Measurements from ENCODE around the gene APOE. TPM values are rescaled to one million over a fixed set of nuclear protein-coding genes. Genes with fewer than 3 reads are reported as not detected.

The APOE gene
- total RNA-seq, 2 donors from 2014 or later: 2,216 to 2,598 TPM

GRCh38 chr19:44903216-44903601, 2.4 kb upstream of the APOE start:
- Histone ChIP-seq H3K4me1 (ENCODE audit: control insufficient read depth, insufficient read depth, low read length) (peaks cover 6% of the 10 kb centered on the region), H3K27me3 (ENCODE audit: control insufficient read depth, insufficient read depth, low read length, poor library complexity, severe bottlenecking) (no peaks in the 10 kb centered on the region), H3K27ac (ENCODE audit: low read depth, low read length) (no peak overlapping the region), H3K9ac (ENCODE audit: extremely low read depth, low read length, poor library complexity, severe bottlenecking) (no peak overlapping the region), H3K4me3 (ENCODE audit: low read length) (no peak overlapping the region), H3K9me3 (ENCODE audit: control insufficient read depth, low read length) (no peaks in the 10 kb centered on the region), H3K36me3 (ENCODE audit: control insufficient read depth, insufficient read depth, low read length) (peaks cover 40% of the 10 kb centered on the region)
- Mint-ChIP-seq H3K9me3 (no peaks in the 10 kb centered on the region), H3K27me3 (ENCODE audit: insufficient read depth) (no peaks in the 10 kb centered on the region), H3K36me3 (ENCODE audit: low read depth) (peaks cover 56% of the 10 kb centered on the region), H3K27ac (peak overlapping the region; percentile 27), H3K4me3 (no peak overlapping the region), H3K4me1 (peaks cover 3% of the 10 kb centered on the region)
- 60 to 82% methylated on average over 1 to 12 of the region's 15 CpGs for WGBS, 2 experiments (ENCODE audit: insufficient coverage in 1 of 2, insufficient read length in 1 of 2)
- no peak for DNase-seq
- TF ChIP-seq CTCF (conservative IDR thresholded peaks at IDR 0.05): no peak

GRCh38 chr19:44903602-44904425, 1.8 kb upstream of the APOE start:
- 40 to 47% methylated on average over 15 to 24 of the region's 24 CpGs for WGBS, 2 experiments (ENCODE audit: insufficient coverage in 1 of 2, insufficient read length in 1 of 2)

GRCh38 chr19:44904426-44904994, 1.1 kb upstream of the APOE start:
- Mint-ChIP-seq H3K27me3 (ENCODE audit: insufficient read depth) (no peaks in the 10 kb centered on the region), H3K4me3 (peak overlapping the region; percentile 99), H3K4me1 (peaks cover 8% of the 10 kb centered on the region), H3K9me3 (no peaks in the 10 kb centered on the region), H3K36me3 (ENCODE audit: low read depth) (peaks cover 58% of the 10 kb centered on the region), H3K27ac (peak overlapping the region; percentile 74)
- TF ChIP-seq CTCF (conservative IDR thresholded peaks at IDR 0.05): peak; percentile 65
- Histone ChIP-seq H3K36me3 (ENCODE audit: control insufficient read depth, insufficient read depth, low read length) (peaks cover 42% of the 10 kb centered on the region), H3K9me3 (ENCODE audit: control insufficient read depth, low read length) (no peaks in the 10 kb centered on the region), H3K4me3 (ENCODE audit: low read length) (no peak overlapping the region), H3K27me3 (ENCODE audit: control insufficient read depth, insufficient read depth, low read length, poor library complexity, severe bottlenecking) (no peaks in the 10 kb centered on the region), H3K9ac (ENCODE audit: extremely low read depth, low read length, poor library complexity, severe bottlenecking) (no peak overlapping the region), H3K27ac (ENCODE audit: low read depth, low read length) (no peak overlapping the region), H3K4me1 (ENCODE audit: control insufficient read depth, insufficient read depth, low read length) (peaks cover 6% of the 10 kb centered on the region)
- DNase-seq: peak; percentile 82
- WGBS, 2 experiments (ENCODE audit: insufficient coverage in 1 of 2, insufficient read length in 1 of 2): 88 to 92% methylated on average over 11 to 12 of the region's 12 CpGs

More at GRCh38 chr19:44903602-44904425, 1.8 kb upstream of the APOE start:
- no peaks in the 10 kb centered on the region for H3K9me3 ChIP-seq (ENCODE audit: control insufficient read depth, low read length)
- Mint-ChIP-seq H3K36me3 (ENCODE audit: low read depth) (peaks cover 58% of the 10 kb centered on the region), H3K4me3 (peak overlapping the region; percentile 11), H3K27ac (peak overlapping the region; percentile 74), H3K4me1 (peaks cover 5% of the 10 kb centered on the region), H3K27me3 (ENCODE audit: insufficient read depth) (no peaks in the 10 kb centered on the region), H3K9me3 (no peaks in the 10 kb centered on the region)
- no peak overlapping the region for H3K27ac ChIP-seq (ENCODE audit: low read depth, low read length)
- no peaks in the 10 kb centered on the region for H3K27me3 ChIP-seq (ENCODE audit: control insufficient read depth, insufficient read depth, low read length, poor library complexity, severe bottlenecking)
- H3K4me3 ChIP-seq (ENCODE audit: low read length): no peak overlapping the region
- peak; percentile 99 for TF ChIP-seq CTCF (conservative IDR thresholded peaks at IDR 0.05)
- peaks cover 42% of the 10 kb centered on the region for H3K36me3 ChIP-seq (ENCODE audit: control insufficient read depth, insufficient read depth, low read length)
- DNase-seq: peak; percentile 96
- no peak overlapping the region for H3K9ac ChIP-seq (ENCODE audit: extremely low read depth, low read length, poor library complexity, severe bottlenecking)
- peaks cover 6% of the 10 kb centered on the region for H3K4me1 ChIP-seq (ENCODE audit: control insufficient read depth, insufficient read depth, low read length)
